ENCODE measurements around the gene RCAN1.

GRCh38 chr21:34554227-34554626, 60.7 kb downstream of the RCAN1 start:
- TF ChIP-seq, protein P1, sequence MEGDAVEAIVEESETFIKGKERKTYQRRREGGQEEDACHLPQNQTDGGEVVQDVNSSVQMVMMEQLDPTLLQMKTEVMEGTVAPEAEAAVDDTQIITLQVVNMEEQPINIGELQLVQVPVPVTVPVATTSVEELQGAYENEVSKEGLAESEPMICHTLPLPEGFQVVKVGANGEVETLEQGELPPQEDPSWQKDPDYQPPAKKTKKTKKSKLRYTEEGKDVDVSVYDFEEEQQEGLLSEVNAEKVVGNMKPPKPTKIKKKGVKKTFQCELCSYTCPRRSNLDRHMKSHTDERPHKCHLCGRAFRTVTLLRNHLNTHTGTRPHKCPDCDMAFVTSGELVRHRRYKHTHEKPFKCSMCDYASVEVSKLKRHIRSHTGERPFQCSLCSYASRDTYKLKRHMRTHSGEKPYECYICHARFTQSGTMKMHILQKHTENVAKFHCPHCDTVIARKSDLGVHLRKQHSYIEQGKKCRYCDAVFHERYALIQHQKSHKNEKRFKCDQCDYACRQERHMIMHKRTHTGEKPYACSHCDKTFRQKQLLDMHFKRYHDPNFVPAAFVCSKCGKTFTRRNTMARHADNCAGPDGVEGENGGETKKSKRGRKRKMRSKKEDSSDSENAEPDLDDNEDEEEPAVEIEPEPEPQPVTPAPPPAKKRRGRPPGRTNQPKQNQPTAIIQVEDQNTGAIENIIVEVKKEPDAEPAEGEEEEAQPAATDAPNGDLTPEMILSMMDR (IDR thresholded peaks at IDR 0.05) = no peak
- no peak for TF ChIP-seq POLR2A (IDR thresholded peaks at IDR 0.05)
